Lung (tissue), 16 donors: ENCODE data around the gene HPSE2. TPM values are rescaled to one million over a fixed set of nuclear protein-coding genes. Genes with fewer than 3 reads are reported as not detected.
A peak's percentile ranks its signal among the peaks of the same experiment; 100 is the strongest.

Experiments
- ATAC-seq: fragments of 200-7000 bp; cut with Tn5 transposase; one replicate; pipeline ENCODE4 v1.9.1; 2020; ENCODE audit warnings: moderate number of reproducible peaks; ENCODE audit not compliant: insufficient read depth, low FRiP score
- DNase-seq, 3 donors: peaks; one replicate each; pipeline ENCODE4 v3.0.0-alpha.2; 2013 to 2017
- H3K27ac ChIP-seq, 2 donors: one replicate each; pipeline ENCODE4 v1.5.1; 2013; ENCODE audit warnings: mild to moderate bottlenecking in 2 of 2, moderate library complexity in 2 of 2, control low read depth in 1 of 2, inconsistent platforms in 1 of 2, low read depth in 1 of 2, low read length in 1 of 2
- H3K27me3 ChIP-seq, 3 donors: one replicate each; pipeline ENCODE4 v1.5.1; 2013; ENCODE audit warnings: low read length in 2 of 3; ENCODE audit not compliant: control insufficient read depth in 3 of 3, insufficient read depth in 3 of 3
- H3K36me3 ChIP-seq, 4 donors: one replicate each; pipeline ENCODE4 v1.5.1; 2013; ENCODE audit warnings: low read length in 4 of 4, mild to moderate bottlenecking in 1 of 4, moderate library complexity in 1 of 4; ENCODE audit not compliant: control insufficient read depth in 4 of 4, insufficient read depth in 4 of 4
- H3K4me1 ChIP-seq, 5 donors: one replicate each; pipeline ENCODE4 v1.5.1; 2013; ENCODE audit warnings: low read length in 5 of 5, mild to moderate bottlenecking in 2 of 5, moderate library complexity in 1 of 5; ENCODE audit not compliant: control insufficient read depth in 5 of 5, insufficient read depth in 5 of 5
- H3K4me3 ChIP-seq: one replicate; pipeline ENCODE4 v1.5.1; 2013; ENCODE audit warnings: mild to moderate bottlenecking, control low read depth, moderate library complexity
- H3K9ac ChIP-seq, 2 donors: one replicate each; pipeline ENCODE4 v1.5.1; 2013; ENCODE audit warnings: low read length in 2 of 2, control low read depth in 1 of 2; ENCODE audit not compliant: insufficient read depth in 1 of 2
- H3K9me3 ChIP-seq, 4 donors: one replicate each; pipeline ENCODE4 v1.5.1; 2013; ENCODE audit warnings: low read length in 3 of 4, mild to moderate bottlenecking in 1 of 4, moderate library complexity in 1 of 4; ENCODE audit not compliant: control insufficient read depth in 4 of 4, insufficient read depth in 3 of 4
- WGBS, 2 donors: extraction: QIAGEN DNeasy Blood & Tissue Kit; methylation state at CpG; one replicate each; pipeline ENCODE4 v1.1.7; 2013; 5-methylcytosine and 5-hydroxymethylcytosine counted together
- long read RNA-seq, 5 donors: transcript quantifications; one replicate each; lab custom pipeline, GENCODE V29; 2026
- polyA plus RNA-seq, 2 donors: library from polyadenylated mRNA; stranded (reverse); fragments of 200-250 nt; gene quantifications; one replicate each; pipeline ENCODE4 v1.2.1, GENCODE V29; 2013
- total RNA-seq, 2 donors: library from RNA; depleted of rRNA in 1 of 2; stranded (reverse); fragments of >200 nt in 1 of 2; gene quantifications; one replicate each; pipeline ENCODE4 v1.2.1, GENCODE V29; 2014 to 2021
- TF ChIP-seq, protein P1 (sequence below): IDR thresholded peaks from 2 replicates; pipeline ENCODE4 v1.5.1; 2012; ENCODE audit warnings: mild to moderate bottlenecking; ENCODE audit errors: control extremely low read depth, extremely low read depth
- donor health status: control.
- donor health status: control.
- donor health status: Bipolar disorder and iron deficiency.
- donor health status: healthy.
- donor health status: DM: yes; HTN: yes; CAD: no.

Gene HPSE2
- total RNA-seq (10 to 100 TPM in 1 of 2 donors, 1 to 10 TPM in 1; 3.3 to 47.3 TPM), polyA plus RNA-seq (under 1 TPM; 0.32 to 0.49 TPM)
- long read RNA-seq, donor 1, partial matches to known transcripts, result 0 of 1 reads
- long read RNA-seq, donor 1, other reads (novel, unspliced or antisense), result 0 of 1 reads
- long read RNA-seq, donor 2, result 0 reads
- long read RNA-seq, donor 3, result 0 reads
- long read RNA-seq, donor 4, result 0 reads
- long read RNA-seq, donor 5, result 0 reads

DNA sequence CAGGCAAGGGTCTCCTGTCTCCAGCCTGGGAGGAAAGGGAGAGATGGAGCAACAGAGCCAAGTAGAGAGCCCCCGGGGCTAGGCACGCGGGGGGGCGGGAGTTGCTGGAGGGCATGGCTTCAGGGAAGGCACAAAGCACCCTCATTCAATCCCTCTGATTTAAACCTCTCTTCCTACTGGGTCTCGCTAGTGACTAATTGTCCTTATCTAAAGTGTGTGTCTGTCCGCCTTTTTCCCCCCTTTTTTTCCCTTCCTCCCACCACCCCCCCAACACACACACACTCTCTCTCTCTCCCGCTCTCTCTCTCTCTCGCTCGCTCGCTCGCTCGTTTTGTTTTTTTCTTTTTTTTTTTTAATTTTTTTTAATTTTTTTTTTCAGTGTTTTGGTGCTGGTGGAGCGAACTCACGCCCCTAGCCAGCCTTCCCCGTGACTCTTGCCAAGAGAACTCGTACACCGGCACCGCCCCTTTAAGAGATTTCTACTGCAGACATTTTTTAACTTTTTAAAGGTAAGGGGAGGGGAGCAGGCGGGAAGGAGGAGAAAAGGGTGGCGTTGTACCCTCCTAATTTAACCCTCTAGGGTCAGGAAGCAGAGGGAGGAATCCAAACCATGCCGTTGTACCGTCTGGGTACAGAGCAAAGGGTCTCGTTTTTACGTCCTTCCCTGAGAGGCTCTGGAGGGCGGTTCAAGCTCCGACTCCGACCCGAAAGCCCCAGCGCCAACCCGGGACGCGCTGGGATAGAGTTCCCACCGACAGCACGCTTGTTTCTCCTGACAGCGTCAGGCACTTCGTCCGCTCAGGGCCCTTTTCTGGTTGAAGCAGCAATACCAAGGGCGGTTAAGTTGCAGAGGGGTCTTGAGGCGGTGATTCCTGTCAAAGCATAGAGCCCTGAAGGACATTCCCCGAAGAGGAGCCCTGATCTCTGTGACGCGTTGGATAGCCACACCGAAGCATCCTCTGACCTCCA, at the start of gene HPSE2:
Gene HPSE2, minus strand, starts transcription at position 195 of the 969 bp plus-strand sequence.
- TF ChIP-seq, protein P1, sequence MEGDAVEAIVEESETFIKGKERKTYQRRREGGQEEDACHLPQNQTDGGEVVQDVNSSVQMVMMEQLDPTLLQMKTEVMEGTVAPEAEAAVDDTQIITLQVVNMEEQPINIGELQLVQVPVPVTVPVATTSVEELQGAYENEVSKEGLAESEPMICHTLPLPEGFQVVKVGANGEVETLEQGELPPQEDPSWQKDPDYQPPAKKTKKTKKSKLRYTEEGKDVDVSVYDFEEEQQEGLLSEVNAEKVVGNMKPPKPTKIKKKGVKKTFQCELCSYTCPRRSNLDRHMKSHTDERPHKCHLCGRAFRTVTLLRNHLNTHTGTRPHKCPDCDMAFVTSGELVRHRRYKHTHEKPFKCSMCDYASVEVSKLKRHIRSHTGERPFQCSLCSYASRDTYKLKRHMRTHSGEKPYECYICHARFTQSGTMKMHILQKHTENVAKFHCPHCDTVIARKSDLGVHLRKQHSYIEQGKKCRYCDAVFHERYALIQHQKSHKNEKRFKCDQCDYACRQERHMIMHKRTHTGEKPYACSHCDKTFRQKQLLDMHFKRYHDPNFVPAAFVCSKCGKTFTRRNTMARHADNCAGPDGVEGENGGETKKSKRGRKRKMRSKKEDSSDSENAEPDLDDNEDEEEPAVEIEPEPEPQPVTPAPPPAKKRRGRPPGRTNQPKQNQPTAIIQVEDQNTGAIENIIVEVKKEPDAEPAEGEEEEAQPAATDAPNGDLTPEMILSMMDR, result no peak
- no peak within 1 kb of the TSS for H3K4me3 ChIP-seq
- WGBS, 2 donors, result 7% methylated on average over 43 of the region's 43 CpGs
- H3K27me3 ChIP-seq, result peaks cover 15 to 45% (median 31%) of the 10 kb centered on the region in 3 donors
- peak; percentile 72 to 86 (median 83) for DNase-seq
- peaks cover 0 to 38% (median 6%) of the 10 kb centered on the region in 5 donors for H3K4me1 ChIP-seq
- no peaks in the 10 kb centered on the region for H3K9me3 ChIP-seq
- peak within 1 kb of the TSS; percentile 65 to 83 for H3K9ac ChIP-seq
- no peaks in the 10 kb centered on the region for H3K36me3 ChIP-seq
- H3K27ac ChIP-seq, result no peak within 1 kb of the TSS
- no peak for ATAC-seq

DNA sequence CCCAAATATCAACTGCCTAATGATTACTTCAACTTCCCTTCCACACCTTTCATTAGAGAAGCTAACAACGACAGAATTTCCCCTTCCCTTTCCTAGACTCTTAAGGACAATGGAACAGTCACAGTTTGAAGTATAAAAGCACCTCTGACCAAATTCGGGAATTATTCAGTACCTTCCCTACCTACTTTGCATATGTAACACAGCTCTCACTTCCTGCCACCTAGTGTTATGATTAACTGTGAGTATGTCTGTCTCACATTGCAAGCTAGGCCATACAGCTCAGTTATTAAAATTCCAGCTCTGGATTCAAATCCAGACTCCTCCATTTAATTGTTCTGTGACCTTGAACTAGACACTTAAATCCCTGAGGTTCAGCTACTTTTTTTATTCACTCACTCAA, 44.8 kb upstream of the HPSE2 start:
- DNase-seq (no peak), ATAC-seq (no peak)
- no peak overlapping the region for H3K9ac ChIP-seq
- 41% methylated on average over 2 of the region's 2 CpGs for WGBS, 2 donors
- H3K36me3 ChIP-seq, result no peaks in the 10 kb centered on the region
- no peak overlapping the region for H3K4me3 ChIP-seq
- H3K9me3 ChIP-seq, result no peaks in the 10 kb centered on the region
- TF ChIP-seq, protein P1, result no peak
- peaks cover 0 to 3% (median 0%) of the 10 kb centered on the region in 5 donors for H3K4me1 ChIP-seq
- no peak overlapping the region for H3K27ac ChIP-seq
- H3K27me3 ChIP-seq, result no peaks in the 10 kb centered on the region

DNA sequence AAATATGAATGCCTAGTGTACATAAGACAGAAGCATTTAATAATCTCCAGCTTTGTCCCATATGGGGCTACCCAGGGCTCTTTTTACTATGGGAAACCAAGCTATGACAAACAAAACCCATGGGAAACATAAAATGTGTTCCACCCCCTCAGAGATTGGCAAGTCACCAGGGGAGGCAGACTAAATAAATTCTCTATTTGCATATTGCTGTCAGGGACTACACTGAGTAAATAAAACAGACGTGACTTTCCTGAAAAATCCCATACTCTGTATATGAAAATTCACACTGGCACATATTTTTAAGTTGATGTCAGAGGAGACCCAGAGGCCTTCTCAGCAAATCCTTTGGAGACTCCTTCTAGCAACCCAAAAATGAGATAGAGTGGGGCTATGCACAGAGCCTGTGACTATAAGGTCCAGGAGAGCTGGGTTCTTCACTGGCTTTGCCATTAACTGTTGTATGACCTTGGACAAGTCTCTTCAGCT, 44.0 kb upstream of the HPSE2 start:
- Histone ChIP-seq H3K27me3 (no peaks in the 10 kb centered on the region), H3K4me1 (peaks cover 0 to 3% (median 0%) of the 10 kb centered on the region in 5 donors), H3K4me3 (no peak overlapping the region), H3K9me3 (no peaks in the 10 kb centered on the region), H3K9ac (no peak overlapping the region), H3K36me3 (no peaks in the 10 kb centered on the region), H3K27ac (no peak overlapping the region)
- 33 to 69% methylated on average over 1 of the region's 1 CpG for WGBS, 2 donors
- TF ChIP-seq, protein P1, result no peak
- ATAC-seq (no peak), DNase-seq (peak; percentile 55 to 77 (median 72))
